Pons (tissue), 1 donor: ENCODE data around the gene ADGRG6.

ENCODE experiments used
- DNase-seq: peaks from one replicate; pipeline ENCODE4 v3.0.0-alpha.2; 2016; ENCODE audit warnings: low spot score

Gene ADGRG6

DNA sequence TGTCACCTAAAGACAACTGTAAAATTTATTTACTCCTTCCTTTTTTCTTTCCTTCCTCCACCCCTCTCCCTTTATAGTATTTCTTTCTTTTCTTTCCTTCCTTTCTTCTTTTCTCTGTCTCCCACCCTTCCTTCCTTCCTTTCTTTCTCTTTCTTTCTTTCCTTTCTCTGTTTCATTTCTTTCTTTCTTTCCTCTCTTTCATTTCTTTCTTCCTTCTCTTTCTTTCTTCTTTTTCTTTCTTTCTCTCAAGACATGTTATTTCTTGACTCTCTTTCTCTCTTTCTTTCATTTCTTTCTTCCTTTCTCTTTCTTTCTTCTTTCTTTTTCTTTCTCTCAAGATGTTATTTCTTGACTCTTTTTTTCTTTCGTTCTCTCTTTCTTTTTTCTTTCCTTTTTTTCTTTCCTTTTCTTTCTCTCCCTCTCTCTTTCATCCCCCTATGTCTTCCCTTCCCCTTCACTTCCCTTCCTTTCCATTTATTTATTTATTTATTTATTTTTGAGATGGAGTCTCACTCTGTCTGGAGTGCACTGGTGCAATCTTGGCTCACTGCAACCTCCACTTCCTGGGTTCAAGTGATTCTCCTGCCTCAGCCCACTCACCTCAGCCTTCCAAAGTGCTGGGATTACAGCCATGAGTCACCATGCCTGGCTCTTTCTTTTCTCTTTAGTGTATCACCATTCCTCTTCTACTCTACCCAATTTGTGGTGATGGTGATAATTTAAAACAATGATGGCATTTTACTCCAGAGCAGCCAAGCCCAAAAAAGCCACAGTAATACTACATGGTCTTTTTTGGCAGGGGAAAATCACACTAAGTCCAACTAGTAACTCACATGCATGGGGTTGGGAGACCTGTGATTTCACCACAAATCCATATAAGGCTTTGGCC is 188.2 kb downstream of the ADGRG6 start:
- no peak for DNase-seq
